Neuronal stem cell (in vitro differentiated cells): ENCODE measurements around the gene LRFN3.
A peak's percentile ranks its signal among the peaks of the same experiment; 100 is the strongest.
"Not testable (repeated sequence)": the region's sequence is repeated elsewhere in the genome, so short reads cannot be mapped to it uniquely, and the experiment has no call there.

Source experiments
- DNase-seq: peaks from one replicate; pipeline ENCODE4 v3.0.0-alpha.2; 2013; ENCODE audit warnings: low spot score
- H2AFZ ChIP-seq: one replicate; pipeline ENCODE4 v1.6.1; 2013; ENCODE audit warnings: mild to moderate bottlenecking, low read length, inconsistent platforms
- H2AK5ac ChIP-seq: 2 replicates; pipeline ENCODE4 v1.6.1; 2013; ENCODE audit warnings: low read depth, mild to moderate bottlenecking, inconsistent platforms, low read length, moderate library complexity, mixed read lengths
- H2BK120ac ChIP-seq: 2 replicates; pipeline ENCODE4 v1.6.1; 2013; ENCODE audit warnings: low read depth, mild to moderate bottlenecking, inconsistent platforms, low read length, moderate library complexity, mixed read lengths
- H2BK12ac ChIP-seq: one replicate; pipeline ENCODE4 v1.6.1; 2013; ENCODE audit warnings: low read length, inconsistent platforms
- H2BK15ac ChIP-seq: 2 replicates; pipeline ENCODE4 v1.6.1; 2013; ENCODE audit warnings: mild to moderate bottlenecking, low read length, inconsistent platforms, mixed read lengths
- H2BK5ac ChIP-seq: one replicate; pipeline ENCODE4 v1.6.1; 2013; ENCODE audit warnings: inconsistent platforms, mild to moderate bottlenecking, low read length, moderate library complexity
- H3K14ac ChIP-seq: one replicate; pipeline ENCODE4 v1.6.1; 2013; ENCODE audit warnings: low read length, inconsistent platforms
- H3K18ac ChIP-seq: 2 replicates; pipeline ENCODE4 v1.6.1; 2013; ENCODE audit warnings: low read length, inconsistent platforms
- H3K23ac ChIP-seq: 2 replicates; pipeline ENCODE4 v1.6.1; 2013; ENCODE audit warnings: low read depth, mild to moderate bottlenecking, mixed read lengths, low read length, inconsistent platforms; ENCODE audit not compliant: poor library complexity
- H3K27ac ChIP-seq: replicated peaks from 3 replicates; pipeline ENCODE4 v1.5.1; 2013; ENCODE audit warnings: low read length, inconsistent platforms
- H3K27me3 ChIP-seq, 3 experiments: 2 replicates each; pipeline ENCODE4 v1.6.1; 2013; ENCODE audit warnings: low read length in 3 of 3, mild to moderate bottlenecking in 2 of 3, inconsistent platforms in 1 of 3, low read depth in 1 of 3, mixed read lengths in 1 of 3, moderate library complexity in 1 of 3; ENCODE audit not compliant: control insufficient read depth in 3 of 3, insufficient read depth in 3 of 3
- H3K36me3 ChIP-seq, 2 donors: replicated peaks in 1 of 2; 2 replicates each; pipeline ENCODE4 v1.6.1; 2013; ENCODE audit warnings: low read length in 2 of 2; ENCODE audit not compliant: control insufficient read depth in 2 of 2, insufficient read depth in 2 of 2
- H3K4ac ChIP-seq: 2 replicates; pipeline ENCODE4 v1.6.1; 2013; ENCODE audit warnings: inconsistent platforms, mild to moderate bottlenecking, low read length, moderate library complexity
- H3K4me1 ChIP-seq, 2 donors: 1 replicate in 1 of 2; 2 replicates in 1 of 2; pipeline ENCODE4 v1.6.1; 2013; ENCODE audit warnings: low read length in 2 of 2, low read depth in 1 of 2; ENCODE audit not compliant: control insufficient read depth in 2 of 2, insufficient read depth in 1 of 2
- H3K4me2 ChIP-seq: one replicate; pipeline ENCODE4 v1.6.1; 2013; ENCODE audit warnings: mild to moderate bottlenecking, low read length, inconsistent platforms; ENCODE audit not compliant: insufficient read depth, poor library complexity, severe bottlenecking
- H3K4me3 ChIP-seq, 2 donors: 2 replicates each; pipeline ENCODE4 v1.5.1; 2013; ENCODE audit warnings: low read length in 2 of 2, mild to moderate bottlenecking in 2 of 2, inconsistent platforms in 1 of 2, moderate library complexity in 1 of 2
- H3K79me1 ChIP-seq: one replicate; pipeline ENCODE4 v1.6.1; 2013; ENCODE audit warnings: low read depth, mild to moderate bottlenecking, inconsistent platforms, low read length, moderate library complexity
- H3K9ac ChIP-seq: one replicate; pipeline ENCODE4 v1.6.1; 2013; ENCODE audit warnings: mild to moderate bottlenecking, low read depth, low read length, inconsistent platforms; ENCODE audit not compliant: poor library complexity
- H3K9me3 ChIP-seq, 2 donors: replicated peaks in 1 of 2; 2 replicates each; pipeline versions ENCODE3 to v1.6.1; 2013; ENCODE audit warnings: low read length in 2 of 2, mild to moderate bottlenecking in 2 of 2, inconsistent platforms in 1 of 2, low read depth in 1 of 2, mixed read lengths in 1 of 2, moderate library complexity in 1 of 2; ENCODE audit not compliant: control insufficient read depth in 2 of 2, insufficient read depth in 1 of 2
- H4K8ac ChIP-seq: one replicate; pipeline ENCODE4 v1.6.1; 2013; ENCODE audit warnings: low read depth, mild to moderate bottlenecking, inconsistent platforms, low read length, moderate library complexity
- H4K91ac ChIP-seq: one replicate; pipeline ENCODE4 v1.6.1; 2013; ENCODE audit warnings: low read length, low read depth, mild to moderate bottlenecking, inconsistent platforms; ENCODE audit not compliant: poor library complexity
- whole genome bisulfite sequencing, 2 donors: extraction: QIAGEN DNeasy Blood & Tissue Kit; methylation state at CpG; one replicate each; pipeline ENCODE4 v1.1.7; 2013; ENCODE audit warnings: missing lambda C conversion rate in 2 of 2, mixed read lengths in 1 of 2; ENCODE audit not compliant: insufficient read length in 2 of 2, insufficient replicate concordance in 1 of 2; ENCODE audit errors: extremely low coverage in 2 of 2; 5-methylcytosine and 5-hydroxymethylcytosine counted together

The LRFN3 gene

DNA sequence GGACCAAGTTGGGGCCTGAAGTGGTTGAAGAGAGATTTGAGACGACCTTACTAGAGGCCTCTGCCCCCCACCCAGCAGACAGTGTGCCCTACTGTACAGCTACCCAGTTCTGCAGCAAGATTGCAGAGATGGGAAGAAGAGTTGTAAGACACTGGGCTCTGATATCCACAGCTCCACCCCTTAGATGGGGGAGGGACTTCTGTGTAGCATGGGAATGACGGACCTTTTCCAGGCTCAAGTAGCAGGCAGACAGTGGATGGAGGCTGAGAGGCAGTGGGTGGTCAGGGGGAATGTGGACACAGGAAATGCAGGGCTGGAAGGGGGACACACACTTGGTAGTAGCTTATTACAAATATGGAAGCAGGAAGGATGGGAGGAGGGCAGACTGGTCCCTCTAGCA lies 13.0 kb downstream of the LRFN3 start:
- no peak overlapping the region for H3K4me3 ChIP-seq
- no peaks in the 10 kb centered on the region for H3K9me3 ChIP-seq
- no peak for DNase-seq
- no peak overlapping the region for H4K8ac ChIP-seq
- H3K27ac ChIP-seq: no peak overlapping the region
- H2BK12ac ChIP-seq: no peak overlapping the region
- H2BK5ac ChIP-seq: no peak overlapping the region
- H3K23ac ChIP-seq: no peak overlapping the region
- H3K27me3 ChIP-seq: no peaks in the 10 kb centered on the region
- H3K4me2 ChIP-seq: no peak overlapping the region
- H3K36me3 ChIP-seq: peaks cover 5 to 12% of the 10 kb centered on the region in 2 donors
- H2BK15ac ChIP-seq: no peak overlapping the region
- peaks cover 4% of the 10 kb centered on the region for H3K79me1 ChIP-seq
- peak overlapping the region; percentile 86 for H3K9ac ChIP-seq
- no peak overlapping the region for H3K14ac ChIP-seq
- no peak overlapping the region for H2BK120ac ChIP-seq
- peaks cover 0 to 3% of the 10 kb centered on the region in 2 donors for H3K4me1 ChIP-seq
- no CpG with 5 or more reads among the region's 2 CpGs for WGBS, 2 donors
- no peak overlapping the region for H3K18ac ChIP-seq
- H4K91ac ChIP-seq: no peak overlapping the region
- no peak overlapping the region for H3K4ac ChIP-seq
- H2AFZ ChIP-seq: no peak overlapping the region
- H2AK5ac ChIP-seq: no peak overlapping the region

GRCh38 chr19:35955881-35956634 lies 19.9 kb downstream of the LRFN3 start:
- no peaks in the 10 kb centered on the region for H3K79me1 ChIP-seq
- no peak overlapping the region for H3K18ac ChIP-seq
- no peak overlapping the region for H3K27ac ChIP-seq
- peaks cover 9 to 43% (median 31%) of the 10 kb centered on the region in 3 experiments for H3K27me3 ChIP-seq
- H3K4me3 ChIP-seq: no peak overlapping the region
- H2BK120ac ChIP-seq: no peak overlapping the region
- no peak overlapping the region for H3K23ac ChIP-seq
- H4K8ac ChIP-seq: no peak overlapping the region
- no peak overlapping the region for H3K14ac ChIP-seq
- no peak overlapping the region for H3K9ac ChIP-seq
- WGBS, 2 donors: no CpG with 5 or more reads among the region's 6 CpGs
- no peak overlapping the region for H2AK5ac ChIP-seq
- H2BK12ac ChIP-seq: no peak overlapping the region
- H2BK15ac ChIP-seq: no peak overlapping the region
- no peak overlapping the region for H2BK5ac ChIP-seq
- H3K4me1 ChIP-seq: no peaks in the 10 kb centered on the region
- no peak overlapping the region for H4K91ac ChIP-seq
- no peaks in the 10 kb centered on the region for H3K36me3 ChIP-seq
- H3K4me2 ChIP-seq: no peak overlapping the region
- H3K9me3 ChIP-seq: peaks cover 0 to 3% of the 10 kb centered on the region in 2 donors
- DNase-seq: no peak
- H3K4ac ChIP-seq: no peak overlapping the region
- H2AFZ ChIP-seq: no peak overlapping the region

DNA sequence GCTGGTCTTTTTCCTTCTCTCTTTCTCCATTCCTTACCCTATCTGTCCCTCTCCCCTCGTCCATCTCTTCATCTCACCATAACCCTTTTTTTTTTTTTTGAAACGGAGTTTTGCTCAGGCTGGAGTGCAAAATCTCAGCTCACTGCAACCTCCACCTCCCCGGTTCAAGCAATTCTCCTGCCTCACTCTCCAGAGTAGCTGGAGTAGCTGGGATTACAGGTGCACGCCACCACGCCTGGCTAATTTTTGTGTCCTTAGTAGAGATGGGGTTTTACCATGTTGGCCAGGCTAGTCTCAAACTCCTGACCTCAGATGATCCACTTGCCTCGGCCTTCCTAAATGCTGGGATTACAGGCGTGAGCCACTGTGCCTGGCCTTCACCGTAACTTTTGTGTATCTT lies 21.2 kb downstream of the LRFN3 start:
- not testable (repeated sequence) for DNase-seq, H3K4ac ChIP-seq, H3K4me2 ChIP-seq, H2BK15ac ChIP-seq, H2AFZ ChIP-seq, H3K4me1 ChIP-seq, H2BK5ac ChIP-seq, H3K79me1 ChIP-seq, H3K4me3 ChIP-seq, H2BK120ac ChIP-seq, H4K8ac ChIP-seq, H2AK5ac ChIP-seq, H3K18ac ChIP-seq, H3K14ac ChIP-seq, H3K23ac ChIP-seq, H3K27ac ChIP-seq, H3K9me3 ChIP-seq, H3K9ac ChIP-seq, H4K91ac ChIP-seq, H2BK12ac ChIP-seq, H3K36me3 ChIP-seq
- no CpG with 5 or more reads among the region's 8 CpGs for WGBS, 2 donors
- peaks cover 9 to 43% (median 31%) of the 10 kb centered on the region in 3 experiments for H3K27me3 ChIP-seq

GRCh38 chr19:35958660-35959039 lies 22.5 kb downstream of the LRFN3 start:
- H3K4ac ChIP-seq: no peak overlapping the region
- no peak overlapping the region for H2AK5ac ChIP-seq
- H3K36me3 ChIP-seq: no peaks in the 10 kb centered on the region
- peaks cover 9 to 43% (median 31%) of the 10 kb centered on the region in 3 experiments for H3K27me3 ChIP-seq
- H2AFZ ChIP-seq: peak overlapping the region; percentile 66
- H2BK5ac ChIP-seq: no peak overlapping the region
- no peak overlapping the region for H3K14ac ChIP-seq
- no peak overlapping the region for H2BK120ac ChIP-seq
- no peak overlapping the region for H2BK15ac ChIP-seq
- H3K4me3 ChIP-seq: peak overlapping the region in 1 of 2 donors; percentile 64
- no peak overlapping the region for H4K8ac ChIP-seq
- H3K9me3 ChIP-seq: peaks cover 0 to 3% of the 10 kb centered on the region in 2 donors
- H3K79me1 ChIP-seq: no peaks in the 10 kb centered on the region
- no peaks in the 10 kb centered on the region for H3K4me1 ChIP-seq
- no peak overlapping the region for H3K4me2 ChIP-seq
- no peak overlapping the region for H3K18ac ChIP-seq
- no peak overlapping the region for H3K23ac ChIP-seq
- no peak overlapping the region for H4K91ac ChIP-seq
- no peak overlapping the region for H2BK12ac ChIP-seq
- H3K27ac ChIP-seq: no peak overlapping the region
- DNase-seq: no peak
- WGBS, 2 donors: no CpG with 5 or more reads among the region's 15 CpGs
- no peak overlapping the region for H3K9ac ChIP-seq
